GM20431 (cell line): ENCODE measurements around the gene SORL1.
"Not testable (repeated sequence)": the region's sequence is repeated elsewhere in the genome, so short reads cannot be mapped to it uniquely, and the experiment has no call there.

Experiments used
- in situ Hi-C: fragments of 300-500 bp; cut with MseI, MboI; formaldehyde crosslinking; loops from one replicate; pipeline ENCODE4 v1.15.0; 2020; ENCODE audit warnings: low sequenced_read_pairs; ENCODE audit not compliant: unreplicated experiment

Gene SORL1

DNA sequence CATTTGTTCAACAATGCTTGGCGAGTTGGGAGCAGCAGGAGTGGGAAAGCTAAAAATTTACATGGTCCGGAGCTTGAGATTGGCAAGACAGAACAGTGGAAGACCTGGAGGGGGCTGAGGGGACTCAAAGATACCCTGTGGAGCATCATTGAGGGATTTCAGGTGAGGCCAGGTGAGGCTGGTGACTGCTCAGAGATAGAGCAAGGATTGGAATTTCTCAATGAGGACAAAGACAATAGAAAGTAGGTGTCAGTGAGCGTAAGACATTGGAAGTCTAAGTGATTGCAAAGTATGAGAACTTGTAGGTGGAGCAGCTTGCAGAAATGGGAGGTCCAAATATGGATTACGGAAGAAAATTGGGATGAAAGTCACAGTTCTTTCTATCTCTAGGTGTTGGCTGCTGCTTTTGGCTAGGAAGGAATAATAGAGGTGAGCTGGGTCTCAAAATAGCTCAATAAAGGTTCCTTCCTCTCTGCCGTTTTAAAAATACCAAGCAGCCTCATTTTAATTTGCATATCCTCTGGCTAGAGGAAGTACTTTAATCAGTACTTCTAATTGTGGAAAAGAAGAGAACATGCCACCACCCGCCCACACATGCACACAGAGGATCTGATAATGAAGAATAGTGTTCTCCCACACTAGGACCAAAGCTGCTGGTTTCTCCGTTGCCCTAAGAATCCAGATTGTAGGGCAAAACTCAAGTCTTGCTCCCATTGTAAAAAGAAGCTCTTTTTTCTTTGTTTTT is 42.4 kb downstream of the SORL1 start:
- in situ Hi-C loops, result no loop called here

DNA sequence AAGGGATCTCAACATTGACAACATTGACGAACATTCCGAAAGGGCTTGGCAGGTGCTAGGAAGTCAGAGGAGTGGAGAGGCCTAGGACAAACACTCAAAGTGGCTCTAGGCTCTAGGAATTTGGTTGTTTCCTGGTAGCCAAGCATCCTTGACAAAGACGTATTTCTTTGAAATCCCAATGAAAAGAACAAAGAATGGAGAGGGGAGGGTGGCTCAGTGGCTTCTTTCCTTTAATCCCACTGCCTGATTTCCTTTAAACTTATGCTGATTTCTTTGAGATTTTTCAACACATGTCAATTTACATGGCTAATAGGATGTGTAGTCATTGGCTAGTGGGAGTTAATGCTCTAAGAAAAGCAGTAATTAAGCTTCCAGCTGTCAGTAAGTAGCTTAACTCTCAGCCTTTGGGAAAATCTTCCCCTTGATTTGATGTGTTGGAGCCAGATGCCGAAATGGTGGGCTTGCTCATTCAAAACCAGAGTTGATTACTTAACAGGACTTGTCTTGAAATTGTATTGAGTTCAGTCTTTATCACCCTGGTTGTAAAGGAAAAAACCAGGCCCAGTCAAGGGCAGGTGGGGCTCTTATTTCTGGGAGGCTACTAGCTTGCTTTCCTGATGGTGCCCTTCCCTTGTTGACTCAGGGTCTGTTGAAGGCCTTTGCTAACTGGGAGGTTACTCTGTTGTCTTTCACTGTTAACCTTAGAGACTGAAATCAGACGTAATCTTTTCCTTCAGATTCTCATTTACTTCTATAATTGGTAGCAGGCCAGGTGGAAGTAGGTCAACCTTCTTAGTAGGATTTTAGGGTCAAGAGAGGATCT is 45.3 kb downstream of the SORL1 start:
- in situ Hi-C loops, result no loop called here

DNA sequence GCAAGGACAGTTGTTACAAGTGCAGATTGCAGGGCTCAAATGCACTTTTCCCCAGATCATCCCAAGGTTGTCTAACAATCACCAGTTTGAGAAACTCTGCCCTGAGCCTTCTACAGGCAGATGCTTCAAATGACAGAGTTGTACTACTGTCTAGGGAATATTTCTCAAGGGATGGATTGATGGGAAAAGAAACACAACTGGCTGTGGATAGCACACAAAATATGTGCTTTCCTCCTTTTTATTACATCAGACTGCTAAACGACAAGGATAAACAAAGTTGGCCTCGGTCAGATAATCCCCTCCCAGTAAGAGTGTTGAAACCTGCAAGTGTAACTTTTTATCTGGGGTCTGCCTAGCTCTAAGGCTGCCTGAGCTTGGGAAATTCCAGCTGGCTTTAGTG is 47.3 kb downstream of the SORL1 start:
- in situ Hi-C loops, result no loop called here

DNA sequence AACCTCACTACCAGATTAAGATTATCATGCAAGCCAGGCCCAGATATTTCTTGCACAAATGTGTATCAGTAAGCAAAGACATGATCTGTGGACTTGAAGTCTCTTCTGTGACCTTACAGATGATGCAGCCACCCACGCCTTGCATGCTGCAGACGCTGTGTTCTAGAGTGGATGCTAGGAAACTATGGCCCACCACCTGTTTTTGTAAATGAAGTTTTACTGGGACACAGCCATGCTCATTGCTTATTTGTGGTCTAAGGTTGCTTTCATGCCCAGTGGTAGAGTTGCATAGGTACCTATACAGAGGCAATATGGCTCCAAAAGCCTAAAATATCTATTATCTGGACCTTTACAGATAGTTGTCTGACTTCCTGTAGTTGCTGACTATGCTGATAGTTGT is 48.2 kb downstream of the SORL1 start:
- in situ Hi-C loops, result no loop called here

DNA sequence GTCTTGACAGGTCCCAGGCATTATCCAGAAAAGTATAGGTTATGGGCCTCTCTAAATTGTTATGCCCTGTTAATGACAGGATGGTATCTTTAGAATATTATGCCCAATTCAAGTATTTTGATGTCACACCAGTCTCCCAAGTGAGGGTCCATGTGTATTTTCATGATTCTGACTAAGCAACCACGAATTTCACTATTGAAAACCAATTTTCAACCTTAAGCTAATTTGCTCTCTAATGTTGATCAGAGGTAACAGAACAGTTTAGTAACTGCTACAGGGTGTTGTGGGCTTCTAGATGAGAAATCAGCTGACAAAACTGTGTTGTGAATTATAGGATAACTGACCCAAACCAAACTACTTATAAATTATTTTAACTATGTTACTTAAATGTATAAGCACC is 48.6 kb downstream of the SORL1 start:
- in situ Hi-C loops, result no loop called here

DNA sequence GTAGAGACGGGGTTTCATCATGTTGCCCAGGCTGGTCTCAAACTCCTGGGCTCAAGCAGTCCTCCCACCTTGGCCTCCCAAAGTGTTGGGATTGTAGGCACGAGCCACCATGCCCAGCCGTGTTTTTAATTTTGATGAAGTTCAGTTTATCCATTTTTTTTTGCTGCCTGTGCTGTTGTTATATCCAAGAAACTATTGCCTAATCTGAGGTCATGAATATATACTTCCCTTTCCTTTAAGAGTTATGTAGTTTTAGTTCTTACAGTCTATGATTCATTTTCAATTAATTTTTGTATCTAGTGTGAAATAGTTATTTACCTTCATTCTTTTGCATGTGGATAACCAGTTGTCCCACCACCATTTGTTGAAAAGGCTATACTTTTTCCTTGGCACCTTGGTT is 50.9 kb downstream of the SORL1 start:
- in situ Hi-C loops, result no loop called here

DNA sequence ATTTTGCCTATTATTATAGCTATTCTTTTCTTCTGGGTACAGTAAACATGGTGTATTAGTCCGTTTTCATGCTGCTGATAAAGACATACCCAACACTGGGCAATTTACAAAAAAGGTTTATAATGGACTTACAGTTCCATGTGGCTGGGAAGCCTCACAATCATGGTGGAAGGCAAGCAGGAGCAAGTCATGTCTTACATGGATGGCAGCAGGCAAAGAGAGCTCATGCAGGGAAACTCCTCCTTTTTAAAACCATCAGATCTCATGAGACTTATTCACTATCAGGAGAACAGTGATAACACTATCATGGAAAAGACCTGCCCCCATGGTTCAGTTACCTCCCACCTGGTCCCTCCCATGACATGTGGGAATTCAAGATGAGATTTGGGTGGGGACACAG is 54.1 kb downstream of the SORL1 start:
- in situ Hi-C loops, result not testable (repeated sequence)

DNA sequence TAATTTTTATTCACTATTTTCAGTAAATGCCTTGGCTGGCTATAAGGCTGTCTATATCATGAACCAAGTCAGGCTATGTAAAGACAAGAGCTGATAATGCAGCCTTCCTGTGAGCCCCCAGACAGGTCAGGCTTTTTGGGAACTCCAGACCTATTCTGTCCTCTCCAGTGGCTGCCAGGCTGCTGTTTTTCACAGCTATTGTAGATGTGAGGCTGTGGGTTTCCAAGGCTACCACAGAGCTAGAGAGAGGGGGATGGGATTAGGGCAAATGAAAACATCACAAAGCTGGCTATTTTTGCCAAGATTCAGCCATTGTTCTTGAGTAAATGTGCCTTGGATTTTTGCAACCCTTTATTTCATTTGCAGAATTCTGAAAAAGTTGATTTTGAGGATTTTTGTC is 56.3 kb downstream of the SORL1 start:
- in situ Hi-C loops, result no loop called here

DNA sequence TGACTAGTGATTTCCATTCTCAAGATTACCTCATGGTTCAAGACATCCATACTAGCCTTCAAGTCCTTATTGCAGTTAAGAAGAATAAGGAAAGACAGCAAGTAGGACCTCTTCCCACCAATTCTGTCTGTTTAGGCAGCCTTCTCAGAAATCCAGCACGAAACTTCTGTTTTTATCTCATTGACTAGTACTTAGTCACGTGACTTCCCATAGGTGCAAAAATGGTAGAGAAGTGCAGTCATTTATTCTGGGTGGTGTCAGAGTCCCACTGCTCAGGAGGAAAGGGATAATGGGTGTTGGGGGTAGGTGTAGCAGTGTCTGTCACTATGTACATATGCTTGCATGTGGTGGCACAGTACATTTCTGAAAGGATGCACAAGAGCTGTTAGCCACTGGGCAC is 58.3 kb downstream of the SORL1 start:
- in situ Hi-C loops, result no loop called here

DNA sequence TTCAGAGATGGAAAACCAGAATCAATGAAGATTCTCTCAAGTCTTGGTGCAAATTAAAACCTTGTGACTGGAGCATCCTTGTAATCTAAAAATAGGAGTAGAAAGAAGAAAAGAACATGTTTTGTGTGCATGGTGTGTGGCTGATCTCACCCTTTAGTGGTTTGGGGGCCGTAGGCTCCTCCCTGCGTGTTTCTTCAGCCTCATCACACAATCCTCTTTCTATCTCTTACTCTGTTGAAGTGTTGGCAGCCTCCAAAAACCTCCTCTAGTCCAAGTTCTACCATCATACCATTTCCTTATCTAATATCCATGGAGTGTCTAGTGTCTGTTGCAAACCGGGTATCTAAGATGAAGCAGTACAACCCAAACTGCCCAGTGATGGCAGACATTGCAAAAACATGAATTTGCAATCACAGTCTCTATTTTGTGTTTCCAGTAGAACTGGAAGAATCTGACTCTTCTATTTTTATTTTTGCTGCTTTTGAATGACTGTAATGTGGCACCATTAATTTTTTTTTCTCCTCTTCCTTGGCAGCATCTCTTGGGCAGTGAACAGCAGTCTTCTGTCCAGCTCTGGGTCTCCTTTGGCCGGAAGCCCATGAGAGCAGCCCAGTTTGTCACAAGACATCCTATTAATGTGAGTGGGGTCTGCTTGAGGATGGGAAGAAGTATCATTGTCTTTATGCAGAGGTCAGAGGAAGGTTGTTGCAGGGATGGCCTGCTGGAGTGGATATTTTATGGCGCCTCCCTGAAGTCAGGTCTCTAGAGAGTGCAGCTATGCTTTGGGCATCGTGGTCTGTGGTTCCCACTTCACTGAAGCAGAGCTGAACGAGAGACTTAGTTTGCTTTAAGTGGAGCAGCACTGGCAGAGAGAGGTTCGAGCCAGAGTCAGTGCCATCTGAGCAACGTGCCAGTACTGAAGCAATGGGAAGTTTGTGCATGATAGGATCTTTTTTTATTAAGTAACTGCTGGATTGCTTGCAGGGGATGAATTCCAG is 60.7 kb downstream of the SORL1 start:
- in situ Hi-C loops, result no loop called here

DNA sequence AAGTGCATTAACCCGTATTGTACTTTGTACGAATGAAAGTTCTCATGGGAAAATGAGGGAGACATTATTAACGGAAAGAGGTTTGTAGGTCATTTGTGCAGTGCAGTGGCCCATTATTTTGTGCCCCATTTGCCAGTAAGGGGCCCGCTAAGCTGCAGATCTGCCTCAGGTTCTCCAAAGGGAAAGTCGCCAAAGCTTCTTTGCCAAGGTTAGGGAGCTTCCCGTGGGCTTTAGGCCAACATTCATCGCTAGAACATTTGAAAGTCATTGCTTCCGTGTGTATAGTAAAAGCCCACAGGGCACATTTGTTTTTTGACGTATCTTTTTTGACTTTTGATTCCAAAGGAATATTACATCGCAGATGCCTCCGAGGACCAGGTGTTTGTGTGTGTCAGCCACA is 61.7 kb downstream of the SORL1 start:
- in situ Hi-C loops, result no loop called here

DNA sequence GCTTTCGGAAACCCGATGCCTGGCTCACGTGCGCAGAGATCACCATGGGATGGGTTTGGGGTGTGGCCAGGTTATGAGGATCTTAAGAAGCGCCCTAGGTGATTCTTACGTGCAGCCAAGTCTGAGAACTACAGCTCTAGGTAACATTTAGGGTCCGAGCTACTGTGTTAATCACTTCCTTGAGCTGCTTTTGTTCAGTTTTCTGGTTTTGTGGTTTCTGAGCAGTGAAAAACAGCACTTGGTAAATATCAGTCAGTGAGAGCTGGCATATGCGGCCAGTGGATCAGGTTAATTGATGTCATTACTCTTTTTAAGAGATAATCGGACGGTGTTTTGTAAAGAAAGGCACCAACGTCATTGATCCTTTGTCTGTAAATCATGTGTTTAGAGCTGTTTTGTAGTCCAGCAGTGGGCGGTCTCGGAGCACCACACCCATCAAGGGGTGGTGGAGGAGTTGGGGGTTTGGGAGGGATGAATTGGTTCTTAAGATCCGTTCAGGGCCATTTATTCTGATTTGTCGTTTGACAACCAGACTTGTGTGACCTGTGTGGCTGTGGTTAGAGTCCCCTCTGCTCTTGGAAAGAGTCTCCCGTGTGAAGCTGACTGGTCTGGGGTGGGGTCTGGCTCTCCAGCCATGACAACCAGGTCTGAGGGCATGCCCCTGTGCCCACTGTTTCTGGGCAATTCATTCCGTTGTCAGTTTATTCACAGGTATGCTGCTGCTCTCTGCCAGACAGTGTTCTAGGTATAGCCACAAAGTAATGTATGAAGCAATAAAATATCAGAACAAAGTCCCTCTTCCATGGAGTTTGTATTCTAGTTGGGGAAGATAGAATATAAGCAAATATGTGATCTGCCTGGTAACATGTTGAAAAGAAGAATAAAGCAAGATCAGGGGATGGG is 62.6 kb downstream of the SORL1 start:
- in situ Hi-C loops, result no loop called here

DNA sequence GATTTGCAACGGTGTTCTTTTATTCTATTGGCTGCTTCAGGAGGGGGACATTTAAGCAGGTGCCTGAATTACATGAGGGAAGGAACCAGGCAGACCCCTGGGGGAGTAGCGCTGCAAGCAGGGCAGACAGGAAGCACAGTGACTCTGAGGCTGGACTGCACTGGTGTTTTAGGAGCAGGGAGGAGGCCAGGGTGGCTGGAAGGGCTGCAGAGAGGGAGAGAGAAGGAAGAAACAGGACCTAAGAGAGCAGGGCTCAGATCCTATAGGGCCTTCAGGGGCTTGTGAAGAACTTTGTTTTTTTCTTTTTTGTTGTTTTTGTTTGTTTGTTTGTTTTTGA is 63.2 kb downstream of the SORL1 start:
- in situ Hi-C loops, result no loop called here

DNA sequence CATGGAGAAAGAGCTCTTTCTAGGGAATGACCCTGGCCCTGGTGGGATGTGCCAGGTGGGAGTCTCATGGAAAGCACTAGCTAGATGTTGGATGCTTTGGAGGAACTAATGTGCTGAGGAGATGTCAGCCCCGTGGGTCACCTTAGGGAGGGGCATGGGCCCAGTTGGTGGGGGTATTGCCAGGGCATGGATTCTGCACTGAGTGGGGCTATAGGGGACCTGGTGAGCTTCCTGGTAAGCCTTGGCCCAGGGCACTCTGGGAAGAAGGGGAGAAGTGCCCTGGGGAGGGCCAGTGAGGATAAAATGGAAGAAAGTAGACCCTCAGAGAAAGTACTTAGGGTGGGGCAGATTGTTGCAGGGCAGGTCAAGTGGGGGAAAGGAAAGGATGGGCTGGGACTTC is 65.9 kb downstream of the SORL1 start:
- in situ Hi-C loops, result no loop called here

DNA sequence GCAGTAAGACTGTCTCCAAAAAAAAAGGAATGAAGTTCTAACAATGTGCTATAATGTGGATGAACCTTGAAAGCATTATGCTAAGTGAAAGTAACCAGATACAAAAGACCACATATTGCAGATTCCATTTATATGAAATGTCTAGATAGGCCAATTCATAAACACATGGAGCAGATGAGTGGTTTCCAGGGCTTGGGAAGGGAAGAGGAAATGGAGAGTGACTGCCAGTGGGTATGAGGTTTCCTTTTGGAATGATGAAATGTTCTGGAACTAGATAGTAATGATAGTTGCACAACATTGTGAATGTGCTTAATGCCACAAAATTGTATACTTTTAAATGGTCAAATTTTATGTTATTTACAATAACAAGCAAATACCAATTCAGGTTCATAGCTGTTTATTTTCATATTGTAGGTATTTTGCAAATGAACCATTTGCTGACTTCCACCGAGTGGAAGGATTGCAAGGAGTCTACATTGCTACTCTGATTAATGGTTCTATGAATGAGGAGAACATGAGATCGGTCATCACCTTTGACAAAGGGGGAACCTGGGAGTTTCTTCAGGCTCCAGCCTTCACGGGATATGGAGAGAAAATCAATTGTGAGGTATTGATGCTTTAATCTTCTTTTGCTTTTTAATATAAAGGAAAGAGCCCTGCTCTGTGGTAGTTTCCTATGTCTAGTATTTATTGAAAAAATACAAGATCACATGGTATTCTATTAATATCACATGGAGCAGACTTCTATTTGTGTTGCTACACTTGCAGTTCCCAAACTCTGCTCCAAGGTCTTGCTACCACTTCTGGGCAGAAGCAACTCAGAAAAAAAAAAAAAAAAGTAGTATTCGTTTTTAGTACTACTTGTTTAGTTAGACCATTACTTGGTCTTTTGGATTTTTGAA is 68.4 kb downstream of the SORL1 start:
- in situ Hi-C loops, result no loop called here

DNA sequence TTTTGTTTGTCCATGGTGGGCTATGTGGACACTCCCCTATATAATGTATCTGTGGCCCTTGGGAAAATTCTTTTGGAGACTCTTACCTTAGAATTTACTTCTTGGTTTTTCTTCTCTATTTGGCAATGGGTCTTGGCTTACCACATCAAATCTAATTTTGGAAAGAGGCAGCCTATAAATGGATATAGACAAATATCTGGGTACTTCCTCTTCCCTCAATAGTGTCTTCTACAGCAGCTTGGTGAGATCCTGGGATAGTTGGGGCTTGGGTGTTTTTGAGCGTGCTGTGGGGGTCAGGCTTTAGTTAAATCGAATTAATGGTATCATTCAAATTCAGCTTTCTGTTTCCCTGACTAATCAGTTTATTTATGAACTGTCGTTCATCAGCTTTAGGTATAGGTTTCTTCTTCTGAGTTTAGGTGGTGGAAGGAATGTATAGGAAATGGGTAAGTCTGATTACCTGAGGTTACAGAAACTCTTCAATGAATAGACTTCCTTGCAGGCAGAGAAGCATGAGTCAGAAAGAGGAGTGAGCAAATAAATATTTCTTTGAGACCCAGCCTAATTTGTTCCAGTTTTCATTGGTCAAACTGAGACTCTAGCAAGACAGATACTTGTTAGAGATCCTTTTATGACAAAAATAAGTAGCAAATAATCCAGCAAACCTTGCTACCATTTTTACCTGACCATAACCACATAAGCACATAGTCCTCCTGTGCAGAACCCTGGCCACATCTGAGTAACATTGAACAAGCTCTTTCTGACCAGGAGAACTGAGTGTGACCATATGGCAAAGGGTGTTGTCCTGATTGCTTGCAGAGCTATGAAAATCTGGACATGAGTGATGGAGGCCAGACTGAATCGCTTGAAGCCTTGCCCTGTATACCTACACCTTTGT is 69.3 kb downstream of the SORL1 start:
- in situ Hi-C loops, result no loop called here

DNA sequence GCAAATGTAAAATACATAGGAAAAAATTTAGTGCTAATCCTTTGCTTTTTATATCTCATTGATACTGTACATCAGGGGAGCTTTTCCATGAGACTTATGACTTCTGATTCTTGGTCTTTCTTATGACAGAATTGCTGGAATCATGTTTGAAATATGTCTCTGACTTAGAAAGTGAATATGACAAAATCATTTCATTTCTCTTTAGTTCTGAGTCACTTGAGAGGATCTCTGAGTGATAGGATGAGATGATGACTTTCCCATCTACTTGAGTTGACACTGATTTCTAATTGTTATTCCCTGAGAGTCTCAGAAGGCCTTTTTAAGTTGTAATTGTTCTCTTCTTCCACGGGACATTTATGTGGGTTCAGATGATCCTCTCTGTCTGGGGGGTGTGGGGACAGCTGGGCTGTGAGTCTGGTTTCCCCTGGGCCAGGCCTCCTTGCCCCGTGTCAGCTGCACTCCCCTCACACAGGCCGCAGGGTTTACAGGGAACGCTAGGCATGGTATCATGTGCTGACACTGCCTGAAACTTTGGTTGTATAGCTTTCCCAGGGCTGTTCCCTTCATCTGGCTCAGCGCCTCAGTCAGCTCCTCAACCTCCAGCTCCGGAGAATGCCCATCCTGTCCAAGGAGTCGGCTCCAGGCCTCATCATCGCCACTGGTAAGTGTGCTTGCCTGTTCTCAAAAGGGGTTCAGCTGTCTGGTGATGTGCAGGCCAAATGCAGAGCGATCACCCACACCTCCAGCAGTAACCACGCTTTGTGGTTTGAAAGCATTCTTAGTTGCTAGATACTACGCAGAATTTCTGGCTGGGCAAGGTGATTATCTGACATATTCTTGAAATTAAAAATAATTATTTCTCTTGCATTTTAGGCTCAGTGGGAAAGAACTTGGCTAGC is 70.2 kb downstream of the SORL1 start:
- in situ Hi-C loops, result no loop called here
